IMR-90 (cell line): Measurements from ENCODE around the gene CERS6. TPM values are rescaled to one million over a fixed set of nuclear protein-coding genes. Genes with fewer than 3 reads are reported as not detected.

Experiments used
- ATAC-seq: fragments of 200-7000 bp; cut with Tn5 transposase; 2 replicates; pipeline ENCODE4 v1.9.1; 2020; ENCODE audit warnings: low read depth, mild to moderate bottlenecking, moderate library complexity
- BruUV-seq: library from RNA; stranded (reverse); fragments of 400-500 nt; replicated peaks from 2 replicates; lab custom pipeline; 2021; lab: Mats Ljungman, UMichigan
- CTCF ChIA-PET: fragments of 300-600 bp; formaldehyde crosslinking; extraction: SDS; loops from one replicate; lab custom pipeline; 2021; ENCODE audit warnings: antibody characterized with exemption; lab: Yijun Ruan, JAX
- POLR2A ChIA-PET: fragments of 300-600 bp; sonication (Branson Sonifier 250); formaldehyde crosslinking; loops from one replicate; lab custom pipeline; 2022; ENCODE audit warnings: antibody characterized with exemption; ENCODE audit not compliant: unreplicated experiment; lab: Charles Lee
- DNase-seq: peaks from one replicate; pipeline ENCODE4 v3.0.0; 2013
- H2AFZ ChIP-seq: replicated peaks from 2 replicates; pipeline ENCODE3; 2013; ENCODE audit warnings: low read length, mild to moderate bottlenecking; ENCODE audit not compliant: poor library complexity
- H2AK5ac ChIP-seq: 2 replicates; pipeline ENCODE4 v1.6.1; 2013; ENCODE audit warnings: low read depth, low read length, inconsistent platforms
- H2AK9ac ChIP-seq: replicated peaks from 2 replicates; pipeline ENCODE3; 2013; ENCODE audit warnings: mild to moderate bottlenecking, low read depth, low read length, moderate library complexity; ENCODE audit not compliant: poor library complexity
- H2BK120ac ChIP-seq: 2 replicates; pipeline ENCODE4 v1.6.1; 2013; ENCODE audit warnings: low read depth, low read length, inconsistent platforms
- H2BK15ac ChIP-seq: 3 replicates; pipeline ENCODE4 v1.6.1; 2013; ENCODE audit warnings: low read depth, low read length, inconsistent platforms
- H2BK20ac ChIP-seq: 2 replicates; pipeline ENCODE4 v1.6.1; 2013; ENCODE audit warnings: low read depth, mild to moderate bottlenecking, inconsistent platforms, low read length, moderate library complexity
- H2BK5ac ChIP-seq: 2 replicates; pipeline ENCODE4 v1.6.1; 2013; ENCODE audit warnings: mild to moderate bottlenecking, low read depth, low read length, inconsistent platforms; ENCODE audit not compliant: poor library complexity, severe bottlenecking
- H3K14ac ChIP-seq: replicated peaks from 2 replicates; pipeline ENCODE4 v1.6.1; 2013; ENCODE audit warnings: low read depth, low read length, inconsistent platforms
- H3K18ac ChIP-seq: 2 replicates; pipeline ENCODE4 v1.6.1; 2013; ENCODE audit warnings: low read depth, low read length, control low read depth
- H3K23ac ChIP-seq: 2 replicates; pipeline ENCODE4 v1.6.1; 2013; ENCODE audit warnings: low read depth, low read length, inconsistent platforms
- H3K27ac ChIP-seq: 2 replicates; pipeline ENCODE4 v1.5.1; 2013; ENCODE audit warnings: mild to moderate bottlenecking, control low read depth, low read length; ENCODE audit not compliant: insufficient read depth
- H3K27me3 ChIP-seq: 2 replicates; pipeline ENCODE4 v1.6.1; 2013; ENCODE audit warnings: low read length; ENCODE audit not compliant: control insufficient read depth, insufficient read depth
- H3K36me3 ChIP-seq: 2 replicates; pipeline ENCODE4 v1.6.1; 2013; ENCODE audit warnings: low read length, mixed read lengths; ENCODE audit not compliant: control insufficient read depth, insufficient read depth
- H3K4ac ChIP-seq: 2 replicates; pipeline ENCODE4 v1.6.1; 2013; ENCODE audit warnings: low read depth, low read length, inconsistent platforms
- H3K4me1 ChIP-seq: 2 replicates; pipeline ENCODE4 v1.6.1; 2013; ENCODE audit warnings: low read length, mixed read lengths; ENCODE audit not compliant: control insufficient read depth, insufficient read depth
- H3K4me2 ChIP-seq: 2 replicates; pipeline ENCODE4 v1.6.1; 2013; ENCODE audit warnings: low read depth, mild to moderate bottlenecking, control low read depth, low read length, moderate library complexity
- H3K4me3 ChIP-seq: 2 replicates; pipeline ENCODE4 v1.5.1; 2013; ENCODE audit warnings: low read depth, mild to moderate bottlenecking, control low read depth, low read length, moderate library complexity; ENCODE audit not compliant: insufficient read depth
- H3K56ac ChIP-seq: 2 replicates; pipeline ENCODE4 v1.6.1; 2013; ENCODE audit warnings: low read length, inconsistent platforms; ENCODE audit not compliant: insufficient read depth; ENCODE audit errors: extremely low read depth
- H3K79me1 ChIP-seq, 2 experiments: 2 replicates each; pipeline ENCODE4 v1.6.1; 2013; ENCODE audit warnings: low read length in 2 of 2, inconsistent platforms in 1 of 2, low read depth in 1 of 2
- H3K9ac ChIP-seq: 2 replicates; pipeline ENCODE4 v1.6.1; 2013; ENCODE audit warnings: low read depth, low read length, control low read depth
- H3K9me1 ChIP-seq: 2 replicates; pipeline ENCODE4 v1.6.1; 2013; ENCODE audit warnings: low read length, inconsistent platforms; ENCODE audit not compliant: insufficient read depth
- H3K9me3 ChIP-seq: 2 replicates; pipeline ENCODE4 v1.6.1; 2013; ENCODE audit warnings: low read length; ENCODE audit not compliant: control insufficient read depth, insufficient read depth
- H4K20me1 ChIP-seq: 2 replicates; pipeline ENCODE4 v1.6.1; 2013; ENCODE audit warnings: low read length, inconsistent platforms; ENCODE audit not compliant: insufficient read depth
- H4K5ac ChIP-seq: 2 replicates; pipeline ENCODE4 v1.6.1; 2013; ENCODE audit warnings: mild to moderate bottlenecking, low read depth, low read length, control low read depth
- H4K8ac ChIP-seq, 2 experiments: 2 replicates each; pipeline ENCODE4 v1.6.1; 2013; ENCODE audit warnings: low read depth in 2 of 2, low read length in 2 of 2, control low read depth in 1 of 2, inconsistent platforms in 1 of 2
- H4K91ac ChIP-seq: 2 replicates; pipeline ENCODE4 v1.6.1; 2013; ENCODE audit warnings: low read depth, low read length, inconsistent platforms; ENCODE audit not compliant: insufficient read depth
- BHLHE40 ChIP-seq: fragments of 150-350 bp; IDR thresholded peaks from 2 replicates; pipeline ENCODE4 v1.6.1; 2016; ENCODE audit warnings: mild to moderate bottlenecking, low read depth, low read length
- CHD1 ChIP-seq: IDR thresholded peaks from 2 replicates; pipeline ENCODE4 v1.6.1; 2012; ENCODE audit warnings: low read depth, low read length, improper control_type of control experiment
- ELK1 ChIP-seq: fragments of 150-350 bp; IDR thresholded peaks from 2 replicates; pipeline ENCODE4 v1.6.1; 2016; ENCODE audit warnings: low read depth, mild to moderate bottlenecking, low read length, moderate library complexity, borderline replicate concordance
- MAFK ChIP-seq: IDR thresholded peaks from 2 replicates; pipeline ENCODE4 v1.6.1; 2012; ENCODE audit warnings: low read depth, low read length, improper control_type of control experiment
- MAZ ChIP-seq: IDR thresholded peaks from 2 replicates; pipeline ENCODE4 v1.6.1; 2012; ENCODE audit warnings: low read depth, mild to moderate bottlenecking, low read length, improper control_type of control experiment, moderate library complexity, borderline replicate concordance
- MXI1 ChIP-seq: IDR thresholded peaks from 2 replicates; pipeline ENCODE4 v1.6.1; 2012; ENCODE audit warnings: low read depth, mild to moderate bottlenecking, low read length, moderate library complexity, borderline replicate concordance
- NFE2L2 ChIP-seq: fragments of 150-350 bp; IDR thresholded peaks from 2 replicates; pipeline ENCODE4 v1.6.1; 2016; ENCODE audit warnings: low read depth, mild to moderate bottlenecking, low read length
- POLR2A ChIP-seq: IDR thresholded peaks from 2 replicates; pipeline ENCODE4 v1.6.1; 2012; ENCODE audit warnings: mild to moderate bottlenecking, low read depth, low read length
- RCOR1 ChIP-seq: IDR thresholded peaks from 2 replicates; pipeline ENCODE4 v1.6.1; 2012; ENCODE audit warnings: mild to moderate bottlenecking, low read length, improper control_type of control experiment; ENCODE audit not compliant: insufficient replicate concordance
- RFX5 ChIP-seq: IDR thresholded peaks from 2 replicates; pipeline ENCODE4 v1.8.0; 2012; ENCODE audit warnings: low read depth, mild to moderate bottlenecking, low read length, moderate library complexity
- SMC3 ChIP-seq: fragments of 150-350 bp; IDR thresholded peaks from 2 replicates; pipeline ENCODE4 v1.6.1; 2016; ENCODE audit warnings: low read depth, mild to moderate bottlenecking, antibody characterized with exemption, low read length, moderate library complexity
- WGBS, 2 experiments: methylation state at CpG; one replicate each; pipeline versions ENCODE4 v1.1.5 to v1.1.7; 2013; ENCODE audit warnings: missing lambda C conversion rate in 2 of 2; ENCODE audit not compliant: insufficient read length in 1 of 2; ENCODE audit errors: extremely low coverage in 2 of 2; 5-methylcytosine and 5-hydroxymethylcytosine counted together
- dilution Hi-C: fragments of 300-500 bp; cut with HindIII; formaldehyde crosslinking; loops from one replicate; pipeline ENCODE4 v1.14.3; 2018; ENCODE audit warnings: low sequenced_read_pairs; ENCODE audit not compliant: unreplicated experiment
- in situ Hi-C: fragments of 300-500 bp; cut with MboI; formaldehyde crosslinking; loops from 3 replicates; pipeline ENCODE4 v1.14.3; 2019; ENCODE audit warnings: low sequenced_read_pairs, inconsistent platforms, mixed read lengths
- intact Hi-C: fragments of 100-400 bp; cut with micrococcal nuclease; formaldehyde crosslinking; loops from 2 replicates; pipeline ENCODE4 v1.10.0; 2022
- polyA plus RNA-seq, 3 experiments: library from polyadenylated mRNA; depleted of rRNA; stranded (reverse); fragments of >200 nt; gene quantifications; 2 replicates each; pipeline ENCODE4 v1.2.3, GENCODE V29; 2012; ENCODE audit warnings: low replicate concordance in 1 of 3
- total RNA-seq: library from RNA; depleted of rRNA; stranded (reverse); fragments of >200 nt; gene quantifications from 2 replicates; pipeline ENCODE4 v1.2.3, GENCODE V29; 2012
- TF ChIP-seq, protein P1 (sequence below): fragments of 150-350 bp; IDR thresholded peaks from 2 replicates; pipeline ENCODE4 v1.6.1; 2017; ENCODE audit warnings: mild to moderate bottlenecking, antibody characterized with exemption, low read length, low read depth

The CERS6 gene
- total and polyA plus RNA-seq, 2 of the 4 experiments (the other 2 are of a cell fraction): 2.1 to 5.7 TPM

- Histone ChIP-seq H2AK9ac (no peak overlapping the region), H3K9me3 (no peaks in the 10 kb centered on the region), H3K36me3 (no peaks in the 10 kb centered on the region), H2BK20ac (no peak overlapping the region), H3K4me3 (no peak overlapping the region), H2AFZ (no peak overlapping the region), H4K91ac (no peak overlapping the region), H3K56ac (no peak overlapping the region), H3K14ac (no peak overlapping the region), H3K4me1 (no peaks in the 10 kb centered on the region), H2BK120ac (no peak overlapping the region), H3K9me1 (no peaks in the 10 kb centered on the region), H4K5ac (no peak overlapping the region), H3K4ac (no peak overlapping the region), H4K8ac (no peak overlapping the region), H3K79me1 (no peaks in the 10 kb centered on the region), H2AK5ac (no peak overlapping the region), H3K23ac (no peak overlapping the region), H2BK15ac (no peak overlapping the region), H3K4me2 (no peak overlapping the region), H2BK5ac (no peak overlapping the region), H3K27ac (no peak overlapping the region), H3K18ac (no peak overlapping the region), H3K27me3 (no peaks in the 10 kb centered on the region), H4K20me1 (no peaks in the 10 kb centered on the region), H3K9ac (no peak overlapping the region)
- TF ChIP-seq NFE2L2: no peak
- TF ChIP-seq ELK1: no peak
- no peak for TF ChIP-seq MAFK
- no peak for TF ChIP-seq POLR2A
- TF ChIP-seq CHD1: no peak
- TF ChIP-seq MAZ: no peak
- no peak for TF ChIP-seq RFX5
- no peak for TF ChIP-seq RCOR1
- TF ChIP-seq, protein P1, sequence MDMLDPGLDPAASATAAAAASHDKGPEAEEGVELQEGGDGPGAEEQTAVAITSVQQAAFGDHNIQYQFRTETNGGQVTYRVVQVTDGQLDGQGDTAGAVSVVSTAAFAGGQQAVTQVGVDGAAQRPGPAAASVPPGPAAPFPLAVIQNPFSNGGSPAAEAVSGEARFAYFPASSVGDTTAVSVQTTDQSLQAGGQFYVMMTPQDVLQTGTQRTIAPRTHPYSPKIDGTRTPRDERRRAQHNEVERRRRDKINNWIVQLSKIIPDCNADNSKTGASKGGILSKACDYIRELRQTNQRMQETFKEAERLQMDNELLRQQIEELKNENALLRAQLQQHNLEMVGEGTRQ: no peak
- TF ChIP-seq SMC3: no peak
- no peak for TF ChIP-seq BHLHE40
- TF ChIP-seq MXI1: no peak
- ATAC-seq (no peak), DNase-seq (no peak)
- ChIA-PET POLR2A (no interaction called here), CTCF (no interaction called here)
- dilution Hi-C loops (no loop called here), in situ Hi-C loops (no loop called here), intact Hi-C loops (no loop called here)
- no TSS peak for BruUV-seq
- WGBS, 2 experiments: no CpG with 5 or more reads among the region's 3 CpGs
Observed at GRCh38 chr2:168555283-168555682, 99.2 kb downstream of the CERS6 start.
